ENCODE data around the gene ACTR2. TPM values are rescaled to one million over a fixed set of nuclear protein-coding genes. Genes with fewer than 3 reads are reported as not detected.

ACTR2 gene
- total and polyA plus RNA-seq, 9 of the 15 experiments (the other 6 are each of a cell fraction or from before 2014, with no cell fraction given) = 47.3 to 239 (median 108) TPM

- no peak for ATAC-seq
- CTCF ChIA-PET (ENCODE audit: low intra/inter-chr PET ratio) = no interaction called here
- in situ Hi-C loops (cut with MboI) = no loop called here
- no peaks in the 10 kb centered on the region for H3K27me3 ChIP-seq (ENCODE audit: control insufficient read depth in 2 of 2, insufficient read depth in 2 of 2, low read length in 2 of 2)
- intact Hi-C loops (cut with micrococcal nuclease) = no loop called here
- DNase-seq (ENCODE audit: extremely low read depth in 1 of 4, low spot score in 3 of 4) = no peak
- TF ChIP-seq SIN3A (IDR thresholded peaks at IDR 0.05; ENCODE audit: borderline replicate concordance in 2 of 2, control insufficient read depth in 1 of 2, low read depth in 2 of 2, low read length in 2 of 2) (no peak), EHMT2 (IDR thresholded peaks at IDR 0.05) (no peak), IRF1 (CRISPR knock-in tag; IDR thresholded peaks at IDR 0.05; ENCODE audit: borderline replicate concordance) (no peak), ZNF778 (CRISPR knock-in tag; IDR thresholded peaks at IDR 0.05) (no peak), ZNF830 (CRISPR knock-in tag; IDR thresholded peaks at IDR 0.05) (no peak), BMI1 (IDR thresholded peaks at IDR 0.05; ENCODE audit: low read length) (no peak), PTRF (tag; IDR thresholded peaks at IDR 0.05) (no peak), RBM22 (IDR thresholded peaks at IDR 0.05; ENCODE audit: low read depth, low read length, poor library complexity, severe bottlenecking) (no peak), TOE1 (IDR thresholded peaks at IDR 0.05; ENCODE audit: borderline replicate concordance) (no peak), TOE1 (CRISPR knock-in tag; IDR thresholded peaks at IDR 0.05; ENCODE audit: borderline replicate concordance, low read depth) (no peak), CREM (IDR thresholded peaks at IDR 0.05; ENCODE audit: low read depth) (no peak), NFIC (IDR thresholded peaks at IDR 0.05) (no peak), E2F5 (CRISPR knock-in tag; IDR thresholded peaks at IDR 0.05) (no peak), ASH1L (IDR thresholded peaks at IDR 0.05; ENCODE audit: borderline replicate concordance, low read depth, partially characterized antibody) (no peak), RHOXF2B (CRISPR knock-in tag; conservative IDR thresholded peaks at IDR 0.05) (no peak), HNRNPUL1 (IDR thresholded peaks at IDR 0.05; ENCODE audit: low read length) (no peak)
- no peak overlapping the region for H3K4me2 ChIP-seq (ENCODE audit: insufficient read depth, low read length)
- no peak for FAIRE-seq
- peaks cover 56% of the 10 kb centered on the region for H3K36me3 ChIP-seq (ENCODE audit: control insufficient read depth, insufficient read depth, low read length)
- no peak overlapping the region for H3K9ac ChIP-seq (ENCODE audit: insufficient read depth in 1 of 2, low read depth in 2 of 2, low read length in 2 of 2)
- no peaks in the 10 kb centered on the region for H3K4me1 ChIP-seq (replicated peaks in 1 of 2; ENCODE audit: control insufficient read depth in 2 of 2, insufficient read depth in 2 of 2, low read length in 2 of 2)
- POLR2A ChIA-PET = interaction anchor here (1.0 to 1.7 kb wide), 3 partner anchors 9 to 41 kb away, joined by 3 to 7 read pairs (median 5); no protein-coding TSS in a partner anchor
- H3K9me3 ChIP-seq (replicated peaks; ENCODE audit: control insufficient read depth, insufficient read depth, low read depth, low read length) = no peaks in the 10 kb centered on the region
- no TSS peak for BruUV-seq (replicated peaks)
- H3K79me2 ChIP-seq (ENCODE audit: control insufficient read depth, insufficient read depth, low read length) = no peaks in the 10 kb centered on the region; the same call in 2 of the 3 replicates
- H3K4me3 ChIP-seq = no peak overlapping the region
- no peak overlapping the region for H3K27ac ChIP-seq (ENCODE audit: extremely low read depth, low read depth, low read length)
- WGBS (ENCODE audit: insufficient coverage, low coverage, missing lambda C conversion rate) = 89% methylated on average over 5 of the region's 5 CpGs
- no peak overlapping the region for H2AFZ ChIP-seq (ENCODE audit: low read depth, low read length)
- H4K20me1 ChIP-seq (replicated peaks; ENCODE audit: control insufficient read depth, insufficient read depth, low read length) = 0 out of 2 replicates have a peak, but pooled peaks cover 3% of the 10 kb centered on the region
- no peaks in the 10 kb centered on the region for H3K9me1 ChIP-seq (ENCODE audit: control insufficient read depth, insufficient read depth, low read length)
These were observed 91.5 kb downstream of the ACTR2 start for GRCh38 chr2:65319072-65319673.

Measured in K562 (cell line).